Peyer's patch (tissue), 4 donors: ENCODE data around the gene SULF2. TPM values are rescaled to one million over a fixed set of nuclear protein-coding genes. Genes with fewer than 3 reads are reported as not detected.

Source experiments
- DNase-seq, 3 donors: peaks; one replicate each; pipeline ENCODE4 v3.0.0-alpha.2; 2017 to 2019
- H3K27ac ChIP-seq, 4 donors: fragments of 200-600 bp; sonication (generic); one replicate each; pipeline ENCODE4 v1.5.1; 2016 to 2019
- H3K27me3 ChIP-seq, 2 donors: fragments of 200-600 bp; sonication (generic); one replicate each; pipeline ENCODE4 v1.5.1; 2019
- H3K36me3 ChIP-seq, 3 donors: fragments of 200-600 bp; sonication (generic); one replicate each; pipeline ENCODE4 v1.5.1; 2016 to 2019
- H3K4me1 ChIP-seq, 4 donors: fragments of 200-600 bp; sonication (generic); one replicate each; pipeline ENCODE4 v1.5.1; 2016 to 2019
- H3K4me3 ChIP-seq, 4 donors: fragments of 200-600 bp; sonication (generic); 1 replicate in 3 of 4; 2 replicates in 1 of 4; pipeline ENCODE4 v1.5.1; 2016 to 2019; ENCODE audit warnings: mild to moderate bottlenecking in 1 of 4
- H3K9me3 ChIP-seq, 4 donors: fragments of 200-600 bp; sonication (generic); one replicate each; pipeline ENCODE4 v1.5.1; 2016 to 2019; ENCODE audit warnings: mild to moderate bottlenecking in 1 of 4
- POLR2A ChIP-seq, 2 donors: fragments of 450-650 bp; IDR thresholded peaks; one replicate each; pipeline ENCODE4 v1.5.1; 2017; ENCODE audit warnings: antibody characterized with exemption in 2 of 2, mild to moderate bottlenecking in 2 of 2, moderate library complexity in 2 of 2
- total RNA-seq, 4 donors: library from RNA; depleted of rRNA; stranded (reverse); fragments of >200 nt; gene quantifications; one replicate each; pipeline ENCODE4 v1.1.0, GENCODE V29; 2016
- TF ChIP-seq, protein P1 (sequence below), 6 experiments: fragments of 450-650 bp in 4 of 6; fragments of 200-600 bp in 2 of 6; sonication (generic) in 1 of 6; IDR thresholded peaks; one replicate each; pipeline ENCODE4 v1.5.1; 2017 to 2019; ENCODE audit warnings: antibody characterized with exemption in 6 of 6, mild to moderate bottlenecking in 3 of 6, moderate library complexity in 1 of 6

Gene SULF2
- total RNA-seq, 4 donors from 2014 or later = 32.4 to 168 (median 52.5) TPM

GRCh38 chr20:47645632-47646031 is 139.6 kb downstream of the SULF2 start:
- no peak for TF ChIP-seq POLR2A (IDR thresholded peaks at IDR 0.05)
- TF ChIP-seq, protein P1, sequence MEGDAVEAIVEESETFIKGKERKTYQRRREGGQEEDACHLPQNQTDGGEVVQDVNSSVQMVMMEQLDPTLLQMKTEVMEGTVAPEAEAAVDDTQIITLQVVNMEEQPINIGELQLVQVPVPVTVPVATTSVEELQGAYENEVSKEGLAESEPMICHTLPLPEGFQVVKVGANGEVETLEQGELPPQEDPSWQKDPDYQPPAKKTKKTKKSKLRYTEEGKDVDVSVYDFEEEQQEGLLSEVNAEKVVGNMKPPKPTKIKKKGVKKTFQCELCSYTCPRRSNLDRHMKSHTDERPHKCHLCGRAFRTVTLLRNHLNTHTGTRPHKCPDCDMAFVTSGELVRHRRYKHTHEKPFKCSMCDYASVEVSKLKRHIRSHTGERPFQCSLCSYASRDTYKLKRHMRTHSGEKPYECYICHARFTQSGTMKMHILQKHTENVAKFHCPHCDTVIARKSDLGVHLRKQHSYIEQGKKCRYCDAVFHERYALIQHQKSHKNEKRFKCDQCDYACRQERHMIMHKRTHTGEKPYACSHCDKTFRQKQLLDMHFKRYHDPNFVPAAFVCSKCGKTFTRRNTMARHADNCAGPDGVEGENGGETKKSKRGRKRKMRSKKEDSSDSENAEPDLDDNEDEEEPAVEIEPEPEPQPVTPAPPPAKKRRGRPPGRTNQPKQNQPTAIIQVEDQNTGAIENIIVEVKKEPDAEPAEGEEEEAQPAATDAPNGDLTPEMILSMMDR (IDR thresholded peaks at IDR 0.05) = no peak
- no peaks in the 10 kb centered on the region for H3K9me3 ChIP-seq
- no peak overlapping the region for H3K27ac ChIP-seq
- H3K27me3 ChIP-seq = no peaks in the 10 kb centered on the region
- H3K36me3 ChIP-seq = peaks cover 0 to 72% (median 0%) of the 10 kb centered on the region in 3 donors
- no peaks in the 10 kb centered on the region for H3K4me1 ChIP-seq
- no peak for DNase-seq
- no peak overlapping the region for H3K4me3 ChIP-seq

DNA sequence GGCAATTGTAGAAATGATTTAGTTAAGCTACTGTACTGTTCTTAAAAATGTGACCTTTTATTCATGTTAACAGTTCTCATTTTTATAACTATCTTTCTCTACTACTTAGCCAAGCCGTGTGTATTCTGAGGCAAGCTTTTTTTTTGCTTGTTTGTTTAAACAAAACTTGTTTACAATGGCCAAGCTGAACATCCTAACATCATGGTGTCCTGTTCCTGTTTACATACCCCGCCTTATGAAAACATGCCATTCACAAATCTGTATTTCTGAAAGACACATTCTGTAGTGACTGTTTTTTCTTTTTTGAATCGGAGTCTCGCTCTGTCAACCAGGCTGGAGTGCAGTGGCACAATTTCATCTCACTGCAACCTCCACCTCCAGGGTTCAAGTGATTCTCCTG is 142.7 kb downstream of the SULF2 start:
- peaks cover 0 to 78% (median 0%) of the 10 kb centered on the region in 3 donors for H3K36me3 ChIP-seq
- no peaks in the 10 kb centered on the region for H3K4me1 ChIP-seq
- DNase-seq = no peak
- H3K4me3 ChIP-seq = no peak overlapping the region
- H3K27ac ChIP-seq = no peak overlapping the region
- no peaks in the 10 kb centered on the region for H3K27me3 ChIP-seq
- no peaks in the 10 kb centered on the region for H3K9me3 ChIP-seq
- TF ChIP-seq, protein P1 (IDR thresholded peaks at IDR 0.05) = no peak
- TF ChIP-seq POLR2A (IDR thresholded peaks at IDR 0.05) = no peak

DNA sequence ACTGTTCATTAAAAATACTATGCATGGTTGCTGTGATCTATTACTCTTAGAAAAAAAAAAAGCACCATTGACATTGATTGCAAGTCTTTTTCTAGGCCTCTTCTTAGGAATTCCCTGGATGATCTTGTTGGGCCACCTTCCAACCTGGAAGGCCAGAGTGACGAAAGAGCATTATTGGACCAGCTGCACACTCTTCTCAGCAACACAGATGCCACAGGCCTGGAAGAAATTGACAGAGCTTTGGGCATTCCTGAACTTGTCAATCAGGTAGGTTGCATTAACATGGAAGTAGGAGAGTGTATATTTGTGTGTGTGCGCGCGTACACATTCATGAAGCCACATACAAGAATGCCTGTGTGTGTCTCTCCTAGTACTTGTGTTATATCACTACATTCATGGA is 143.2 kb downstream of the SULF2 start:
- H3K36me3 ChIP-seq = peaks cover 0 to 78% (median 0%) of the 10 kb centered on the region in 3 donors

DNA sequence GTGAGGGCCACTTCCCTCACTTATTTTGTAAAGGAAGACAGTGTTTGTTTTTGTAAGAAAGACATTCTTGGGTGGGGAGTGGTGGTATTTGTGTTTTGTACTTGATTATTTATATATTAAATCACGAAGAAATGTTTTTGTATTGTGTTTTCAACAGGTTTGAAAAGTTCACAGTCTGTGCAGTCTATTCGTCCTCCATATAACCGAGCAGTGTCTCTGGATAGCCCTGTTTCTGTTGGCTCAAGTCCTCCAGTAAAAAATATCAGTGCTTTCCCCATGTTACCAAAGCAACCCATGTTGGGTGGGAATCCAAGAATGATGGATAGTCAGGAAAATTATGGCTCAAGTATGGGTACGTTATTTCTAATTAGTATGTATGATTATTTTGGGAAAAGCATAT is 146.4 kb downstream of the SULF2 start:
- Histone ChIP-seq H3K27me3 (no peaks in the 10 kb centered on the region), H3K9me3 (no peaks in the 10 kb centered on the region), H3K4me3 (no peak overlapping the region), H3K27ac (no peak overlapping the region), H3K36me3 (peaks cover 0 to 76% (median 4%) of the 10 kb centered on the region in 3 donors), H3K4me1 (no peaks in the 10 kb centered on the region)
- DNase-seq = no peak
- no peak for TF ChIP-seq POLR2A (IDR thresholded peaks at IDR 0.05)
- TF ChIP-seq, protein P1 (IDR thresholded peaks at IDR 0.05) = no peak

More for the DNA sequence above, 143.2 kb downstream of the SULF2 start:
- Histone ChIP-seq H3K27ac (no peak overlapping the region), H3K4me3 (no peak overlapping the region), H3K9me3 (no peaks in the 10 kb centered on the region), H3K4me1 (no peaks in the 10 kb centered on the region), H3K27me3 (no peaks in the 10 kb centered on the region)
- no peak for DNase-seq
- TF ChIP-seq, protein P1 (IDR thresholded peaks at IDR 0.05) = no peak
- no peak for TF ChIP-seq POLR2A (IDR thresholded peaks at IDR 0.05)

GRCh38 chr20:47635256-47635655 is 150.0 kb downstream of the SULF2 start:
- TF ChIP-seq POLR2A (IDR thresholded peaks at IDR 0.05) = no peak
- TF ChIP-seq, protein P1 (IDR thresholded peaks at IDR 0.05) = no peak
- no peak overlapping the region for H3K27ac ChIP-seq
- no peaks in the 10 kb centered on the region for H3K4me1 ChIP-seq
- peaks cover 0 to 64% (median 4%) of the 10 kb centered on the region in 3 donors for H3K36me3 ChIP-seq
- DNase-seq = no peak
- H3K9me3 ChIP-seq = no peaks in the 10 kb centered on the region
- no peak overlapping the region for H3K4me3 ChIP-seq
- no peaks in the 10 kb centered on the region for H3K27me3 ChIP-seq

- TF ChIP-seq, protein P1 (IDR thresholded peaks at IDR 0.05) = no peak
- TF ChIP-seq POLR2A (IDR thresholded peaks at IDR 0.05) = no peak
- Histone ChIP-seq H3K36me3 (peaks cover 0 to 47% (median 4%) of the 10 kb centered on the region in 3 donors), H3K27me3 (no peaks in the 10 kb centered on the region), H3K9me3 (no peaks in the 10 kb centered on the region), H3K4me1 (no peaks in the 10 kb centered on the region), H3K27ac (no peak overlapping the region), H3K4me3 (no peak overlapping the region)
- DNase-seq = no peak
These were observed 154.2 kb downstream of the SULF2 start for GRCh38 chr20:47631078-47631477.
